HG02840 (cell line): ENCODE results near the gene SPOCD1.
"Not testable (repeated sequence)": the region's sequence is repeated elsewhere in the genome, so short reads cannot be mapped to it uniquely, and the experiment has no call there.

Experiments used
- ATAC-seq: cut with Tn5 transposase; IDR thresholded peaks from one replicate; pipeline ENCODE4 v1.9.1; 2021; ENCODE audit warnings: mild to moderate bottlenecking, moderate library complexity, moderate number of reproducible peaks; ENCODE audit not compliant: unreplicated experiment, low FRiP score

SPOCD1 gene

GRCh38 chr1:31830511-31830910, 14.7 kb upstream of the SPOCD1 start:
- no peak for ATAC-seq

- ATAC-seq, result no peak
Observed at GRCh38 chr1:31830065-31830464, 14.2 kb upstream of the SPOCD1 start.

DNA sequence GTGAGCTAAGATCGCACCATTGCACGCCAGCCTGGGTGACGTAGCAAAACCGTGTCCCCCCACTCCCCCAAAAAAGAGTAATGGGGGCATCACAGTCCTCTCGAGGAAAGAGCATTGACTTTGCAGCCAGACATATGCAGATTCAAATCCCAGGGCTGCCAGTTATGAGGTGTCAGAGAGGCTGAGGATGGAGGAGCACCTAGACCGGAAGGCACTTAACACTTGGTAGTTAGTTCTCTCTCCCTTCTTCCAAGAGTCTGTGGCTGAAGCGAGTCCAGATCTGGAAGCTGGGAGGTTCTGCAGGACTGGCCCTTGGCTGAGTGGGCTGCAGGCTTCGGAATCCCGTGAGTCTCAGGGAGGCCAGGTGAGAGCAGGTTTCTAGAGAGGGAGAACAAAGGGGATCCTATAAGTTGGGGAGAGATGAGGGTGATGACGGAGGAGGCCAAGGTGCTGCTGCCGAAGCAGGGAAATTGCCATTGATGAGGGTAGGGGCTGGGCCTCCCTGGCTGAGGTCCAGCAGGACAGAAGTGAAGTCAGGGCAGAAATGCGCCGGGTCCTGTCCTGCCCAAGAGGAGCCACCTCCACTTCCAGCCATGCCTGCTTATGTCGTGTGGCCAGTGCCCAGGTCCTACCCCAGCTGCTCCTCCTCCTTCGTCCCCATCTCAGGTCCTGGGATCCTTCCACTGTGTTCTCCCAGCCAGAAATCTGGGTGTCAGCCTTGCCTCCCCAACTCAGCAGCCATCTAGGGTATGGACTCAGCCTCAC, 13.3 kb upstream of the SPOCD1 start:
- no peak for ATAC-seq

- ATAC-seq, result no peak
Observed at GRCh38 chr1:31828341-31828740, 12.5 kb upstream of the SPOCD1 start.

GRCh38 chr1:31823780-31824179, 8.0 kb upstream of the SPOCD1 start:
- no peak for ATAC-seq

DNA sequence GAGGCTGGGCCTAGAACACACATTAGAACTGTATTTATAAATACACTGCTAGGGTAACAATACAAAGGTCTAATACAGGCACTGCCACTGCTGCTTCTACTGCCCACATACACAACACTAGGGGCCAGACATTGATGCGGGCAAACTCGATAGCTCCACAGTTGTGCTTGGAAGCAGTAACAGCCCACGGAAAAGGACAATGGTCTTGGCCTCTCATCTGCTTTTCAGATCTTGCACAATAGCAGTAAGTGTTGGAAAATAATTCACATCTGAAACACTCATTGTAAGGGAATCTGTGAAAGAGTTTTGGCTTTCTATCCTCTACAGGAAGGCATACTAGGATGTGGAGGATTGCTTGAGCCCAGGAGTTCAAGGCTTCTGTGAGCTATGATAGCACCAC, 6.9 kb upstream of the SPOCD1 start:
- ATAC-seq, result no peak

DNA sequence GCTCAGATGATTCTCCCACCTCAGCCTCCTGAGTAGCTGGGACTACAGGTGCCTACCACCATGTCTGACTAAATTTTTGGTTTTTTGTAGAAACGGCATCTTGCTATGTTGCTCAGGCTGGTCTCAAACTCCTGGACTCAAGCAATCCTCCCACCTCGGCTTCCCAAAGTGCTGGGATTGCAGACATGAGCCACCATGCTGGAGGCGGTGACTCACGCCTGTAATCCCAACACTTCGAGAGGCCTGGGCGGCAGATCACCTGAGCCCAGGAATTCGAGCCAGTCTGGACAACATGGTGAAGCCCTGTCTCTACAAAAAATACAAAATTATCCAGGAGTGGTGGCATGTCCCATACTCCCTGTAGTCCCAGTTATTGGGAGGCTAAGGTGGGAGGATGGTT, 4.4 kb upstream of the SPOCD1 start:
- not testable (repeated sequence) for ATAC-seq

- no peak for ATAC-seq
Observed at GRCh38 chr1:31818206-31818605, 2.4 kb upstream of the SPOCD1 start.

DNA sequence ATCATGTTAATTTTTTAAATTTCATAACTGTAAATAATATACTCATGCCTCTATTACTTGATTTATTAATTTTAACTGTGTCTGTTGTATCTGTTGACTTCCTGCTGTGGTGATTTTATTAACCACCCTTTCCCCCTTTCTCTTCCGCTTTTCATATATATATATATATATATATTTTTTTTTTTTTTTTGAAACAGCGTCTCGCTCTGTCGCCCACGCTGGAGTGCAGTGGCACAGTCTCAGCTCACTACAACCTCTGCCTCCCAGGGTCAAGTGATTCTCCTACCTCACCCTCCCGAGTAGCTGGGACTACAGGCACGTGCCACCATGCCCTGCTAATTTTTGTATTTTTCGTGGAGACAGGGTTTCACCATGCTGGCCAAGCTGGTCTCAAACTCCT, 1.1 kb upstream of the SPOCD1 start:
- not testable (repeated sequence) for ATAC-seq

- ATAC-seq, result not testable (repeated sequence)
Observed at GRCh38 chr1:31816501-31816900, 679 bp upstream of the SPOCD1 start.

DNA sequence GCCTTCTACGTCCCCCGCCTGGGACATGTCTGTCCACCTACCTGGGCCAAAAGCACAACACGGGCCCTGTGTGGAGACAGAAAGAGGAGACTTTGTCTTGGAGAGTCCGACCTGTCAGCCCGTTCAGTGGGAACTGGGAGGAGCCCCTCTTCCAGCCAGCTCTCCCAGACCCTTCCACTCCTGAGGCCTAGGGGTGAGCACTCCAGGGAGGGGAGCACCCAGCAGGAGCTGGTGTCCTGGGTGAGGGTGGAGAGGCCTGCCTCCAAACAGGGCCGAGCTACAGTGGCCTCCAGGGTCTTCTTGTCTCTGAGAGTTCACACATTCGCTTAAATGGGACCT, 546 bp downstream of the SPOCD1 start:
- no peak for ATAC-seq

GRCh38 chr1:31814631-31815306, 1.1 kb downstream of the SPOCD1 start:
- ATAC-seq, result no peak

DNA sequence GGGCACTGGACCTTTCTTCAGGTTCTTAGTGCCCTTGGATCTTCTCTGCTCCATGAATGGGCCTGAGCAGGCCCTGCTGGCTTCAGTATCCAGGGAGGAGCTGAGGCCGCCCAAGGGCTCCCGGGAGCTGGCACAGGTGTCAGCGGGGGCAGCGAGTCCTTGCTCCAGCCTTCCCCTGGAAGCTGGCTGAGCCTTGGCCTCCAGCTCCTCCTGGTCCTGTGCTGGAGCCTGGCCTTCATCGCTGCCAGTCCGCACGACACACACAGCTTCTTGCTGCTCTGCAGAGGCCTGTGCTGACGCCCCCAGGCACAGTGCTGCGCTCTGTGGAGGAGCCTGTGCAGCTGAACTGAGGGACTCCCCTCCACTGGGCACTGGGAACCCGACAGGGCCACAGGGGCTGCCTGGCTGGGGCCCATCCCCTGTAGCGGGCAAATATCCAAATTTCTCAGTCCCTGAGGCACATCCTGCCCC, 1.7 kb downstream of the SPOCD1 start:
- no peak for ATAC-seq

DNA sequence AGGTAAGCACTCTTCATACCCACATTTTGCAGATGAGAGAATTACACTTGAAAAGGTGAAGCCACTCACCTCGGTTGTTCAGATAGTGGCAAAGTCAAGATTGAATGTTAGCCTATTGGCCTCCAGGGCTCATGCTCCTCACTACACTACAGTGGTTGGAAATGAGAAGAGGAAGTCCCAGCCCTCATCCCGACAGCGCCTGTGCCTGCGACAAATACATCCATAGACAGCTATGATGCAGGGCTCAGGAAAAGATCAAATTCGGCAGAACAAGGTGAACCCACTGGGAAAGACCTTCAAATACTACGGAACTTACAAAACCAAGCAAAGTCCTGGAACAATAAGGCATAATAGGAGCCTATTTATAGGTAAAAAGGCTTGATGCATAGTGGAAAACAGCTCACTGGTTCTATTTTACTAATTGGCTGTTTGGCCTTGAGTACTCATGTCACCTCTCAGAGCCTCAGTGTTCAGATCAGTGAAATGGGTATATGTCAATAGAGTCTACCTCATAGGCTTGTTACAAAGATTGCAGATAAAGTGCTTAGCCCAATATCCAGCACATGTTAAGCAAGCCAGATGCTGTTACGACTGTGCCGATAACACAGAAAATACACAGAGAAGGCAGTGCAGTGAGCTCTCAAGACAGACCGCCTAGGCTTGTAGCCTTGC, 3.5 kb downstream of the SPOCD1 start:
- no peak for ATAC-seq

- no peak for ATAC-seq
Observed at GRCh38 chr1:31811605-31812004, 4.2 kb downstream of the SPOCD1 start.

GRCh38 chr1:31809698-31810097, 6.1 kb downstream of the SPOCD1 start:
- no peak for ATAC-seq

DNA sequence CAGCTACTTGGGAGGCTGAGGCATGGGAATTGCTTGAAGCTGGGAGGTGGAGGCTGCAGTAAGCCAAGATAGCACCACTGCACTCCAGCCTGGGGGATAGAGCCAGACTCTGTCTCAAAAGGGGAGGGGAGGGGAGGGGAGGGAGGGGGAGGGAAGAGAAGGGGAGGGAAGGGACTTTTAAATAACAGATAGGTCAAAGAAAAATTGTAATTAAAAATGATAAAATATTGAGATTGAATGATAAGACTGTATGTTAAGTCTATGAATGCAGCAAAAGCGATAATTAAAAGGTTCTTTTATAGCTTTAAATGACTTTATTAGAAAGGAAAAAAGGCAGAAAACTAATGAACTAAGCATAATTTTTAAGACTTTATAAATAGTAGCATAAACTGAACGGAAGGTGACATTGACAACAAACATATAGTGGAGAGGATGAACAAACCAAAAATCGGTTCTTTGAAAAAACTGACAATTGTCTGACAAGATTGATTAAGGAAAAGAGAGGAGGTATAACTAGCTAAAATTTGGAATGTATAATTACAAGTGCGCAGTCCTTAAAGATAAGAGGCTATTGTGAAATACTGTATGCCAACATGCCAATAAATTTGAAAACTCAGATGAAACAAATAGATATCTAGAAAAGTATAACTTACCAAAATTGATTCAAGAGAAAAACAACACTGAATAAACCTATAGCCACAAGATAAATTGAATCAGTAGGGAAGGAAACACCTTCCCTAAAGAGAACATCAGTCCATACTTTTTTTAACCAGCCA, 8.4 kb downstream of the SPOCD1 start:
- ATAC-seq, result no peak

GRCh38 chr1:31805318-31805717, 10.5 kb downstream of the SPOCD1 start:
- no peak for ATAC-seq

GRCh38 chr1:31804098-31804497, 11.7 kb downstream of the SPOCD1 start:
- no peak for ATAC-seq

GRCh38 chr1:31803610-31804009, 12.2 kb downstream of the SPOCD1 start:
- ATAC-seq, result no peak
